Hepatocyte (in vitro differentiated cells): ENCODE results near the gene PRM2. TPM values are rescaled to one million over a fixed set of nuclear protein-coding genes. Genes with fewer than 3 reads are reported as not detected.
A peak's percentile ranks its signal among the peaks of the same experiment; 100 is the strongest.

ENCODE experiments used
- DNase-seq: peaks from one replicate; pipeline ENCODE4 v3.0.0-alpha.2; 2016; ENCODE audit warnings: low spot score
- H2AFZ ChIP-seq: fragments of 200-600 bp; sonication (generic); 2 replicates; pipeline ENCODE4 v1.6.0; 2016; ENCODE audit warnings: antibody characterized with exemption, mild to moderate bottlenecking
- H3K27ac ChIP-seq: fragments of 200-600 bp; sonication (generic); 2 replicates; pipeline ENCODE4 v1.5.1; 2016; ENCODE audit warnings: mild to moderate bottlenecking
- H3K27me3 ChIP-seq: fragments of 200-600 bp; sonication (generic); 2 replicates; pipeline ENCODE4 v1.6.1; 2016
- H3K36me3 ChIP-seq: fragments of 200-600 bp; sonication (generic); replicated peaks from 2 replicates; pipeline ENCODE4 v1.5.1; 2016; ENCODE audit warnings: low read depth; ENCODE audit not compliant: insufficient read depth
- H3K4me1 ChIP-seq: fragments of 200-600 bp; sonication (generic); 2 replicates; pipeline ENCODE4 v1.5.1; 2016; ENCODE audit warnings: mild to moderate bottlenecking, moderate library complexity; ENCODE audit not compliant: insufficient read depth
- H3K4me2 ChIP-seq: fragments of 200-600 bp; sonication (generic); 2 replicates; pipeline ENCODE4 v1.6.0; 2016
- H3K4me3 ChIP-seq: fragments of 200-600 bp; sonication (generic); 2 replicates; pipeline ENCODE4 v1.5.1; 2016; ENCODE audit warnings: mild to moderate bottlenecking
- H3K79me2 ChIP-seq: fragments of 200-600 bp; sonication (generic); 2 replicates; pipeline ENCODE4 v1.6.0; 2017; ENCODE audit warnings: mild to moderate bottlenecking
- H3K9me2 ChIP-seq: fragments of 200-600 bp; sonication (generic); replicated peaks from 2 replicates; pipeline ENCODE4 v1.6.0; 2017; ENCODE audit warnings: mild to moderate bottlenecking; ENCODE audit not compliant: insufficient read depth
- H3K9me3 ChIP-seq: fragments of 200-600 bp; sonication (generic); 2 replicates; pipeline ENCODE4 v1.5.1; 2016; ENCODE audit warnings: low read depth, mild to moderate bottlenecking
- H4K20me1 ChIP-seq: fragments of 200-600 bp; sonication (generic); 2 replicates; pipeline ENCODE4 v1.6.0; 2016; ENCODE audit warnings: mild to moderate bottlenecking; ENCODE audit not compliant: insufficient read depth, poor library complexity, severe bottlenecking
- EZH2 ChIP-seq: fragments of 200-600 bp; sonication (generic); IDR thresholded peaks from 2 replicates; pipeline ENCODE4 v1.6.1; 2016; ENCODE audit warnings: antibody characterized with exemption, mild to moderate bottlenecking, borderline replicate concordance
- EZH2phosphoT487 ChIP-seq: fragments of 200-600 bp; sonication (generic); IDR thresholded peaks from one replicate; pipeline ENCODE4 v1.6.1; 2018; ENCODE audit warnings: antibody characterized with exemption, mild to moderate bottlenecking, low read depth, moderate library complexity; ENCODE audit not compliant: unreplicated experiment, severe bottlenecking
- WGBS: methylation state at CpG from one replicate; pipeline ENCODE4 v1.1.6; 2016; ENCODE audit warnings: low lambda C conversion rate; ENCODE audit errors: missing lambda C conversion rate; 5-methylcytosine and 5-hydroxymethylcytosine counted together
- polyA plus RNA-seq: library from polyadenylated mRNA; unstranded; fragments of >200 nt; fragmentation: Nextera tagmentation; extraction: Ambion mirVana; gene quantifications from 2 replicates; pipeline ENCODE4 v1.2.1, GENCODE V29; 2016
- total RNA-seq: library from RNA; depleted of rRNA; stranded (reverse); fragments of >200 nt; gene quantifications from 2 replicates; pipeline ENCODE4 v1.2.3, GENCODE V29; 2014
- TF ChIP-seq, protein P1 (sequence below): fragments of 200-600 bp; sonication (generic); IDR thresholded peaks from 2 replicates; pipeline ENCODE4 v1.5.1; 2016; ENCODE audit warnings: antibody characterized with exemption, mild to moderate bottlenecking; ENCODE audit not compliant: poor library complexity

The PRM2 gene
- total and polyA plus RNA-seq, 2 experiments from 2014 or later, result not detected

DNA sequence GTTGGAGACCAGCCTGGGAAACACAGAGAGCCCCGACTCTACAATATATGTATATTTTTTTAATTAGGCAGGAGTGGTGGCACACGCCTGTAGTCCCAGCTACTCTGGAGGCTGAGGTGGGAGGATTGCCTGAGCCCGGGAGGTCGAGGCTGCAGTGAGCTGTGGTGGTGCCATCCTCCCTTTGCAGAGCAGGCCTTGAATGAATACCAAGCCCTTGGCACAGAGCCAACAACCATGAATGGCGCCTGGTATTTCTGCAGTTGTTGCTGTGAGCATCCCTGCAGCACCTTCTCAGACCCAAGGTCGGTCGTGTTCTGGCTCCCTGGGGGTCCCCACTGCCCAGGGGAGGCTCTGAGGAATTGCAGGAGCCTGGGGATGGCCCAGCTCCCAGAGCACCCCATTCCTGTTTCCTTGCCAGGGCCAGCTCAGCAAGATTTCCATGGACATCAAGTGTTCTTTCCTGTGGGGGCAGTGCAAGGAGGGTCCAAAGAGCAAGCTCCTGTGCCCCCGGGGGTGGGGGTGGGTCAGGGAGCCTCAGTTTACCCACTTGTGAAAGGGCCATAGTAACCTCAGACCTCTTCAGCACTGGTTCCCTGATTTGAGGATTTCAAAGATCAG is 43.4 kb upstream of the PRM2 start:
- Histone ChIP-seq H3K79me2 (no peaks in the 10 kb centered on the region), H3K4me3 (no peak overlapping the region), H3K27me3 (no peaks in the 10 kb centered on the region), H3K4me1 (peaks cover 7% of the 10 kb centered on the region), H3K36me3 (no peaks in the 10 kb centered on the region), H3K27ac (no peak overlapping the region), H3K9me2 (no peaks in the 10 kb centered on the region), H3K4me2 (no peak overlapping the region), H2AFZ (no peak overlapping the region), H3K9me3 (no peaks in the 10 kb centered on the region), H4K20me1 (no peaks in the 10 kb centered on the region)
- no peak for DNase-seq
- TF ChIP-seq, protein P1, sequence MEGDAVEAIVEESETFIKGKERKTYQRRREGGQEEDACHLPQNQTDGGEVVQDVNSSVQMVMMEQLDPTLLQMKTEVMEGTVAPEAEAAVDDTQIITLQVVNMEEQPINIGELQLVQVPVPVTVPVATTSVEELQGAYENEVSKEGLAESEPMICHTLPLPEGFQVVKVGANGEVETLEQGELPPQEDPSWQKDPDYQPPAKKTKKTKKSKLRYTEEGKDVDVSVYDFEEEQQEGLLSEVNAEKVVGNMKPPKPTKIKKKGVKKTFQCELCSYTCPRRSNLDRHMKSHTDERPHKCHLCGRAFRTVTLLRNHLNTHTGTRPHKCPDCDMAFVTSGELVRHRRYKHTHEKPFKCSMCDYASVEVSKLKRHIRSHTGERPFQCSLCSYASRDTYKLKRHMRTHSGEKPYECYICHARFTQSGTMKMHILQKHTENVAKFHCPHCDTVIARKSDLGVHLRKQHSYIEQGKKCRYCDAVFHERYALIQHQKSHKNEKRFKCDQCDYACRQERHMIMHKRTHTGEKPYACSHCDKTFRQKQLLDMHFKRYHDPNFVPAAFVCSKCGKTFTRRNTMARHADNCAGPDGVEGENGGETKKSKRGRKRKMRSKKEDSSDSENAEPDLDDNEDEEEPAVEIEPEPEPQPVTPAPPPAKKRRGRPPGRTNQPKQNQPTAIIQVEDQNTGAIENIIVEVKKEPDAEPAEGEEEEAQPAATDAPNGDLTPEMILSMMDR, result no peak
- TF ChIP-seq EZH2 (no peak), EZH2phosphoT487 (no peak)
- 76% methylated on average over 8 of the region's 8 CpGs for WGBS

DNA sequence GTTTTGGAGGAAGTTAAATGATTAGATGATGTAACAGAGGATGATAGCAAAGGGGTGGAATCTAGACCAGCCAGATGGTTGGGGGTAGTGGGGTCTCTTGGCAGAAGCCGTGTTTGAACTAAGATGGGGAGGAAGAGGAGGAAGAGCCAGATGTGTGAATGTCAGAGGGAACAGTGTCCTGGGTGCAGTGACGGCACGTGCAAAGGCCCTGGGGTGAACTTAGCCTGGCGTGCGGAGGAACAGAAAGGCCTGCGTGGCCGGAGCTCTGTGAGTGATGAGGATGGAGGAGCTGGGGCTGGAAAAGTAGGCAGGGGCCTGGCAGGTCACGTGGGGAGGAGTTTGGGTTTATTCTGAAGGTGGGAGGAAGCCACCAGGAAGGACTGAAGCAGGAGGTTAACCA is 42.5 kb upstream of the PRM2 start:
- TF ChIP-seq EZH2phosphoT487 (no peak), EZH2 (no peak)
- TF ChIP-seq, protein P1, result no peak
- Histone ChIP-seq H4K20me1 (no peaks in the 10 kb centered on the region), H3K4me2 (no peak overlapping the region), H3K27ac (no peak overlapping the region), H3K79me2 (no peaks in the 10 kb centered on the region), H3K9me3 (no peaks in the 10 kb centered on the region), H3K36me3 (no peaks in the 10 kb centered on the region), H3K9me2 (no peaks in the 10 kb centered on the region), H3K4me1 (peaks cover 11% of the 10 kb centered on the region), H3K4me3 (no peak overlapping the region), H2AFZ (no peak overlapping the region), H3K27me3 (no peaks in the 10 kb centered on the region)
- 97% methylated on average over 8 of the region's 8 CpGs for WGBS
- DNase-seq, result no peak

GRCh38 chr16:11316331-11317015 is 40.2 kb upstream of the PRM2 start:
- Histone ChIP-seq H3K27me3 (no peaks in the 10 kb centered on the region), H3K4me1 (peaks cover 17% of the 10 kb centered on the region), H3K79me2 (no peaks in the 10 kb centered on the region), H3K27ac (peak overlapping the region; percentile 74), H3K36me3 (no peaks in the 10 kb centered on the region), H3K4me2 (peak overlapping the region; percentile 31), H4K20me1 (no peaks in the 10 kb centered on the region), H3K9me2 (no peaks in the 10 kb centered on the region), H3K4me3 (no peak overlapping the region), H3K9me3 (no peaks in the 10 kb centered on the region), H2AFZ (no peak overlapping the region)
- WGBS, result 67% methylated on average over 21 of the region's 23 CpGs
- TF ChIP-seq EZH2, result no peak
- TF ChIP-seq, protein P1, result no peak
- DNase-seq, result no peak
